NAMALWA (cell line): ENCODE measurements around the gene ZBED1.
"Not testable (repeated sequence)": the region's sequence is repeated elsewhere in the genome, so short reads cannot be mapped to it uniquely, and the experiment has no call there.

Source experiments
- DNase-seq: peaks from one replicate; pipeline ENCODE4 v3.0.0-alpha.2; 2015; ENCODE audit warnings: low spot score

The ZBED1 gene

DNA sequence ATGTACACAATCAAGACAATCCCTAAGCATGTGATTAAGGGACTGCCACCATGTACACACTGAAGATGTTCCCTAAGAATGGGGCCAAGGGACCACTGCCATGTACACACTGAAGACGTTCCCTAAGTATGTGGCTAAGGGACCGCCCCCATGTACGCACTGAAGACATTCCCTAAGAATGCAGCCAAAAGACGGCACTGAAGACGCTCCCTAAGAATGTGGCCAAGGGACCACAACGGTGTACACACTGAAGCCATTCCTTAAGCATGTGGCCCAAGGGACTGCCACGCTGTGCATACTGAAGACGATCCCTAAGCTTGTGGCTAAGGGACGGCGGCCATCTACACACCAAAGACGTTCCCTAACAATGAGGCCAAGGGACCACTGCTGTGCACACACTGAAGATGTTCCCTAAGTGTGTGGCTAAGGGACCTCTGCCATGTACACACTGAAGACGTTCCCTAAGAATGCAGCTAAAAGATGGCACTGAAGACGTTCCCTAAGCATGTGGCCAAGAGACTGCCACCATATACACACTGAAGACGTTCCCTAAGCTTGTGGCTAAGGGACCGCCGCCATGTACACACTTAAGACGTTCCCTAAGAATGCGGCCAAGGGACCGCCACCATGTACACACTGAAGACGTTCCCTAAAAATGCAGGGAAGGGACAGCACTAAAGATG lies 26.4 kb downstream of the ZBED1 start:
- no peak for DNase-seq

DNA sequence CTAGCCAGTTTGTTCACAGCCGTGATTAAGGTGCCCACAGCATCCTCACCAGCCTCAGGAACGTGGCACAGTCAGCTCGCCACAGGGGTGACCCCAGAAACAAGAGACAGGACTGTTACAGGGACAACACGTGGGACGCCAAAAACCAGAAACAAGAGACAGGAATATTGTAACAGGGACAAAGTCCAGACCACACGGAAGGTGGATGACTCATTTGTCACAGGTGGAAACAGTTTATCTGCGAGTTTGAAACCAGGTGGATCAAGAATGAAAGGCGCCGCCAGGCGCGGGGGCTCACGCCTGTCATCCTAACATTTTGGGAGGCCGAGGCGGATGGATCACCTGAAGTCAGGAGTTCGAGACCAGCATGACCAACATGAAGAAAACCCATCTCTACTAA lies 27.7 kb downstream of the ZBED1 start:
- DNase-seq = not testable (repeated sequence)

DNA sequence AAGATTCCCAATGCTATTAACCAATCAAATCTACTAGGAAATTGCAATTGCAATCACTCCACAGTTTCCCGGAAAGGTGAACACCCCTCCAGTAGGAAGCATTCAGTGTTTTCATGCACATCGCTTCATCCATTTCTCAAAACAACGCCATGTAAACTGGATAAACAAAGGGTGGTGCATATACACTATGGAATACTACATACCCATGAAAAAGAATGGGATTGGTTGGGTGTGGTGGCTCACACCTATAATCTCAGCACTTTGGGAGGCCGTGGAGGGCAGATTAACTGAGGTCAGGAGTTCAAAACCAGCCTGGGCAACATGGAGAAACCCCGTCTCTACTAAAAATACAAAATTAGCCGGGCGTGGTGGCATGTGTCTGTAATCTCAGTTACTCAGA lies 29.1 kb downstream of the ZBED1 start:
- DNase-seq = no peak

DNA sequence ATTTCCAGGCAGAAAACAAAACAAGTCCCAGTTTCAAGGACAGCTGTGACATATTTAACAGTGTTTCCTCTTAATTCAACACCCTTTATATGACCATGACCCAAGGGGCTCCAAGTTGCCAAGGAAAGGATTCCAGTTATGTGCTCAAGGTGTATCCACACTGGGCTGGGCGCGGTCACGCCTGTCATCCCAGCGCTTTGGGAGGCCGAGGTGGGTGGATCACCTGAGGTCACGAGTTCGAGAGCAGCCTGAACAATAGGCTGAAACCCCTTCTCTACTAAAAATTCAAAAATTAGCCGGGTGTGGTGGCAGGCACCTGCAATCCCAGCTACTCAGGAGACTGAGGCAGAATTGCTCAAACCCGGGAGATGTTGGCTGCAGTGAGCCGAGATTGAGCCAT lies 29.6 kb downstream of the ZBED1 start:
- not testable (repeated sequence) for DNase-seq

DNA sequence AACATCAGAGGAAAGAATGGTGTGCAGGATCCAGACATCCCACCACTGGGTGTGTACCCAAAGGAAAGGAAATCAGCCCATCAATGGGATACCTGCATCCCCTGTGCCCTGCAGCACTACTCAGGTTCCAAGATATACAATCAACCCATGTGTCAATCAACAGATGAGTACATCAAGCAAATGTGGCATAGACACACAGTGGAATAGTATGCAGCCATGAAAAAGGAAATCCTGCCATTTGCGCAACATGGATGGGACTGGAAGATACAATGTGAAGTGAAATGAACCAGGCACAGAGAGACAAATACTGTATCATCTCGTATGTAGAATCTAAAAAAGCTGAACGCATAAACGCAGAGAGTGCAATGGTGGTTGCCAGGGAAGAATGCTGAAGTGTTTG lies 30.9 kb downstream of the ZBED1 start:
- not testable (repeated sequence) for DNase-seq

DNA sequence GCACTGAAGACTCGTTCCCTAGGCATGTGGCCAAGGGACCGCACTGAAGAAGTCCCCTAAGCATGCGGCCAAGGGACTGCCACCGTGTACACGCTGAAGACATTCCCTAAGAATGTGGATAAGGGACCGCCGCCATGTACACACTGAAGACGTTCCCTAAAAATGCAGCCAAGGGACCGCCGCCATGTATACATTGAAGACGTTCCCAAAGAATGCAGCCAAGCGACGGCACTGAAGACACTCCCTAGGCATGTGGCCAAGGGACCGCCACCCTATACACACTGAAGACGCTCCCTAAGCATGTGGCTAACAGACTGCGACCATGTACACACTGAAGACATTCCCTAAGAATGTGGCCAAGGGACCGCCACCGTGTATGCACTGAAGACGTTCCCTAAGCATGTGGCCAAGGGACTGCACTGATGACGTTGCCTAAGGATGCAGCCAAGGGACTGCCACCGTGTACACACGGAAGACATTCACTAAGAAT lies 31.5 kb downstream of the ZBED1 start:
- DNase-seq = no peak

DNA sequence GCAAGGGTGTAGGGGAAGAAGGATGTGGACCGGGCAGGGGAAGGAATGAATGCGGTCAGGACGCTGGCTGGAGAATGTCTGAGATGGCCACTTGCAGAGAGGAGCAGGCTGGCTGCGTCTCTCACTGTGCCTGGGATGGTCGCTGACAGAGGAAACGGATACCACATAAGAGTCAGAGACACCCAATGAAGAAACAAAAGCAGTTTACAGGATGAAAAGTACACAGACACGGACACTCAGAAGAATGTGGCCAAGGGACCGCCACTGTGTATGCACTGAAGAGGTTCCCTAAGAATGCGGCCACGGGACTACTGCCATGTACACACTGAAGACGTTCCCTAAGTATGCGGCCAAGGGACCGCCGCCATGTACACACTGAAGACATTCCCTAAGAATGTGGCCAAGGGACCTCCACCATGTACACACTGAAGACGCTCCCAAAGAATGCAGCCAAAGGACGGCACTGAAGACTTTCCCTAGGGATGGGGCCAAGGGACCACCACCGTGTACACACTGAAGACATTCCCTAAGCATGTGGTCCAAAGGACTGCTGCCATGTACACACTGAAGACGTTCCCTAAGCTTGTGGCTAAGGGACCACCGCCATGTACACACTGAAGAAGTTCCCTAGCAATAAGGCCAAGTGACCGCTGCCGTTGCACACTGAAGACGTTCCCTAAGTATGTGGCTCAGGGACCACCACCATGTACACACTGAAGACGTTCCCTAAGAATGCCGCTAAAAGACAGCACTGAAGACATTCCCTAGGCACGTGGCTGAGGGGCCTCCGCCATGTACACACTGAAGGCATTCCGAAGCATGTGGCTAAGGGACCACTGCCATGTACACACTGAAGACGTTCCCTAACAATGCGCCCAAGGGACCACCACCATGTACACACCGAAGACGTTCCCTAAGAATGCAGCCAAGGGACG lies 32.2 kb downstream of the ZBED1 start:
- no peak for DNase-seq

DNA sequence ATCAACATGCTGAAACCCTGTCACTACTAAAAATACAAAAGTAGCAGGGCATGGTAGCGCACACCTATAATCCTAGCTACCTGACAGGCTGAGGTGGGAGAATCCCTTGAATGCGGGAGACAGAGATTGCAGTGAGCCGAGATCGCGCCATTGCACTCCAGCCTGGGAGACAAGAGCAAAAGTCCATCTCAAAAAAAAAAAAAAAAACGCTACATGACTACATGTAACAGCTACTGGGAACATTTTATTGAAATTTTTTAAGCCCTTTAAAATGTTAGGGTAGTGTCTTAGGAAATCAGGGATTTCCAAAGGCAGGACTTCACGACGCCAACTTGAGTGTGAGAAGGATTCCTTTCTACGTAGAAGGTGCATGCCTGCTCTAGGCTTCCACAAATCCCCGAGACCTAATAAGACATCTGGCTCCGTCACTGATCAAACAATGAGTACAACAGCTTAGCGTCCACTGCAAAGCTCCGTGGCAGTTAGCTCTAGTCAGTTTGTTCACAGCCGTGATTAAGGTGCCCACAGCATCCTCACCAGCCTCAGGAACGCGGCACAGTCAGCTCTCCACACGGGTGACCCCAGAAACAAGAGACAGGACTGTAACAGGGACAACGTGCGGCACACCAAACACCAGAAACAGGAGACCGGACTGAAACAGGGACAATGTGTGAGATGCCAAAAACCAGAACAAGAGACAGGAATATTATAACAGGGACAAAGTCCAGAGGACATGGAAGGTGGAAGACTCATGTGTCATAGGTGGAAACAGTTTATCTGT lies 33.7 kb downstream of the ZBED1 start:
- DNase-seq = no peak

DNA sequence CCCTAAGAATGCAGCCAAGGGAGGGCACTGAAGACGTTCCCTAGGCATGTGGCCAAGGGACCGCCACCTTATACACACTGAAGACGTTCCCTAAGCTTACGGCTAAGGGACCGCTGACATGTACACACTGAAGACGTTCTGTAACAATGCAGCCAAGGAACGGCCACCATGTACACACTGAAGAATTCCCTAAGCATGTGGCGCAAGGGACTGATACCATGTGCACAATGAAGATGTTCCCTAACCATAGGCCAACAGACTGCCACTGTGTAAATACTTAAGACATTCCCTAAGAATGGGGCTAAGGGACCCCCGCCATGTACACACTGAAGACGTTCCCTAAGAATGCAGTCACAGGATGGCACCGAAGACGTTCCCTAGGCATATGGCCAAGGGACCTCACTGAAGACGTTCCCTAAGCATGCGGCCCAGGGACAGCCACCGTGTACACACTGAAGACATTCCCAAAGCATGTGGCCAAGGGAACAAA lies 36.1 kb downstream of the ZBED1 start:
- no peak for DNase-seq

DNA sequence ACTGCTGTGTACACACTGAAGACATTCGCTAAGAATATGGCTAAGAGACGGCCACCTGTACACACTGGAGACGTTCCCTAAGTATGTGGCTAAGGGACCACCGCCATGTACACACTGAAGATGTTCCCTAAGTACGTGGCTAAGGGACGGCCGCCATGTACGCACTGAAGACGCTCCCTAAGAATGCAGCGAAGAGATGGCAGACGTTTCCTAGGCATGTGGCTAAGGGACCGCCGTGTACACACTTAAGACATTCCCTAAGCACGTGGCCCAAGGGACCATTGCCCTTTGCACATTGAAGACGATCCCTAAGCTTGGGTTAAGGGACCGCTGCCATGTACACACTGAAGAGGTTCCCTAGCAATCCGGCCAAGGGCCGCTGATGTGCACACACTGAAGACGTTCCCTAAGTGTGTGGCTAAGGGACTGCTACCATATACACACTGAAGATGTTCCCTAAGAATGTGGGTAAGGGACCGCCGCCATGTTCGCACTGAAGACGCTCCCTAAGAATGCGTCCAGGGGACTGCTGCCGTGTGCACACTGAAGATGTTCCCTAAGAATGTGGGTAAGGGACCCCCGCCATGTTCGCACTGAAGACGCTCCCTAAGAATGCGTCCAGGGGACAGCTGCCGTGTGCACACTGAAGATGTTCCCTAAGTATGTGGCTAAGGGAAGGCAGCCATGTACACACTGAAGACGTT lies 36.7 kb downstream of the ZBED1 start:
- no peak for DNase-seq

DNA sequence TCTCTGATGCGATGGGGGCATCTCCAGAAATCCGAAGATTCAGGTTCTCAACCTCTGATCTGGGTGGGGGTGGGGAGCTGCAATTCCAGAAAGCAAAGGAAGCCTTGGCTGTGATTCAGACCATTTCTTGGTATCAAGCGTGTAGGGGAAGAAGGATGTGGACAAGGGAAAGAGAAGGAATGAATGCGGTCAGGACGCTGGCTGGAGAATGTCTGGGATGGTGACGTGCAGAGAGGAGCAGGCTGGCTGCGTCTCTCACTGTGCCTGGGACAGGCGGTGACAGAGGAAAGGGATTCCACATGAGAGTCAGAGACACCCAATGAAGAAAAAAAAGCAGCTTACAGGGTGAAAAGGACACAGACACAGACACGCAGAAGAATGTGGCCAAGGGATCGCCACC lies 37.3 kb downstream of the ZBED1 start:
- not testable (repeated sequence) for DNase-seq

DNA sequence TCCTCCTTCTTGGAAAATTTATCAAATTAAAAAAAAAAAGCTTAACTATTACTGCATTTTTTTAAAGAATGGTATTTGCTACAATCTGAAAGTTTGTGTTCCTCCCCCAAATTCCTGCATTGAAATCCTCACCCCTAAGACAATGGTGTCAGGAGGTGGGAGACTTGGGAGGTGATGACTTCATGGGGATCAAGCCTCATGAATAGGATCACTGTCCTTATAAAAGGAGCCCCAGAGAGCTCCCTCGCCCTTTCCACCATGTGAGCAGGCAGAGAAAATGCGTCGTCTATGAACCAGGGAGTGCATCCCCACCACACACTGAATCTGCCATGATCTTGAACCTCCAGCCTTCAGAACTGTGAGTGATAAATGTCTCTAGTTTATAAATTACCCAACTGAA lies 38.0 kb downstream of the ZBED1 start:
- no peak for DNase-seq

DNA sequence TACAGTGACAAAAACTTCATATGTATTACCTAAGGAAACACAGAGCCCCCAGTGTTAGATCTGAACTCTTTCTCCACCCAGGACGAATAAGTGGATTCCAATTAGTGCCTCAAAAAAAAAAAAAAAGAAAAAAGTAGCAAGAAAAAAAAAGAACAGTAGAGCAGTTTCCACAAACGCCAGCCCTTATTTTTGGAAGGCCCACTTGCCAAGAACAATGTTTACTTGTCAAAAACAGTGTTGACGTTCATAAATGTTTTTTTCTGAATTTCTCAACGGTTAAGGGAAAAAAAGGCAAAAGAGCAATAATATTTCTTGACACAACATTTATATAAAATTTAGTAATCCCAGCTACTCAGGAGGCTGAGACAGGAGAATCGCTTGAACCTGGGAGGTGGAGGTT lies 38.7 kb downstream of the ZBED1 start:
- DNase-seq = no peak

DNA sequence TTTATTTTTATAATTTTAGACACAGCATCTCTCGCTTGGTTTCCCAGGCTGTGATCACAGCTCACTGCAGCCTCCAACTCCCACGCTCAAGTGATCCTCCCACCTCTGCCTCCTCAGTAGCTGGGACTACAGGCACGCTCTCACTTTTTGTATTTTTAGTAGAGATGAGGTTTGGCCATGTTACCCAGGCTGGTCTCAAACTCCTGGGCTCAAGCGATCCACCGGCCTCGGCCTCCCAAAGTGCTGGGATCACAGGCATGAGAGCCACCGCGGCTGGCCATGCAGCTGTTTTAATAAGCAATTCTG lies 39.1 kb downstream of the ZBED1 start:
- no peak for DNase-seq

DNA sequence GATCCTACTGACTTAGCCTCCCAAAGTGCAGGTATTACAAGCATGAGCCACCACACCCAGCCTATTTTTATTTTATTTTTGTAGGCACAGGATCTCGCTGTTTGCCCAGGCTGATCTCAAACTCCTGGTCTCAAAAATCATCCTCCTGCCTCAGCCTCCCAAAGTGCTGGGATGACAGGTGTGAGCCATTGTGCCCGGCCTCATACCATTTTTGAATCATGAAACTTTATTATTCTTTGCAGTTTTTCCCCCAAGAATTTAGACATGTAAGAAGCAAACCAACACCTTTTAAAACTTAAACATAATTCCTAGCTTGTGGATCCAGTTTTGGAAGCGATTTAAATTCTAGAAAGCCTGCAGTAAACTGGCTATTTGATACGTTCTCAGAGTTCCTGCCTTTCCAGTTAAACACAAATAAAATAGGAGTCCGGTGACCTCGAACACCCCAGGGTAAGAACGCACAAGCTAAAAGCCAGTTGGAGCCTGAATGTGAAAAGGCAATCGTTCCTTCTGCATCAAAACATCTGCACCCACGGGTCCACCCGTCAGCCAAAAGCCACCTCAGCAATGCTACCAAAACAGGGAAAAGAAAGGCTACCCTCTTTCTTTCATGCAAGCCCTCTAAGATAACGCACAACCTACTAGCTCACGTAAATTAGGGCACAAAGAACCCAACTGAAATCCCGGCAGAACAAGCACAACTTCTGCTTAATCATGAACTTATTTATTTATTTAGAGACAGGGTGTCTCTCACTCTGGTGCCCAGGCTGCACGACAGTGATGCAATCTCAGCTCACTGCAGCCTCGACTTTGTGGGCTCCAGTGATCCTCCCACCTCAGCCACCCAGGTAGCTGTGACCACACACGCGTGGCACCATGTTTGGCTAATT lies 39.7 kb downstream of the ZBED1 start:
- DNase-seq = not testable (repeated sequence)

DNA sequence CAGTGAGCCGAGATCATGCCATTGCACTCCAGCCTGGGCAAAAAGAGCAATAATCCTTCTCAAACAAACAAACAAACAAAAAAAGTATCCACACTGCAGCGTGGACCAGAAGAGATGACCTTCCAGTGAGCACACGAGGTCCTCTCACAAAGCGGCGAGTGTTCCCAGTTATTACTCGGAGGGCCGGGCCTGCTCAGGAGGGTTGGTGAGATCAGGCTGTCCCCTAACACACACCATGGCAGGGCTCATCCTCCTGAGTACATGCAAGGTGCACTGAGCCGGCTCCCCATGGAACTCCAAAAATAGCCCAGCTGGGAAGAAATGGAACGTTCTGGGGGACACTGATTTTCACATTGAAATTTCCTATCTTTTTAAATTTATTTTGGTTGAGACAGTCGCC lies 40.7 kb downstream of the ZBED1 start:
- DNase-seq = not testable (repeated sequence)

DNA sequence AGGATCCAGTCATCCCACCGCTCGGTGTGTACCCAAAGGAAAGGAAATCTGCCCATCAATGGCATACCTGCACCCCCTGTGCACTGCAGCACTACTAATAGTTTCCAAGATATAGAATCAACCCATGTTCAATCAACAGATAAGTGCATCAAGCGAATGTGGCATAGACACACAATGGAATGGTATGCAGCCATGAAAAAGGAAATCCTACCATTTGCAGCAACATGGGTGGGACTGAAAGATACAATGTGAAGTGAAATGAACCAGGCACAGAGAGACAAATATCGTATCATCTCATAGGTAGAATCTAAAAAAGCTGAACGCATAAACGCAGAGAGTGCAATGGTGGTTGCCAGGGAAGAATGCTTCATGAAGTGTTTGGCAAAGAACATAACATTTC lies 42.5 kb downstream of the ZBED1 start:
- DNase-seq = no peak

DNA sequence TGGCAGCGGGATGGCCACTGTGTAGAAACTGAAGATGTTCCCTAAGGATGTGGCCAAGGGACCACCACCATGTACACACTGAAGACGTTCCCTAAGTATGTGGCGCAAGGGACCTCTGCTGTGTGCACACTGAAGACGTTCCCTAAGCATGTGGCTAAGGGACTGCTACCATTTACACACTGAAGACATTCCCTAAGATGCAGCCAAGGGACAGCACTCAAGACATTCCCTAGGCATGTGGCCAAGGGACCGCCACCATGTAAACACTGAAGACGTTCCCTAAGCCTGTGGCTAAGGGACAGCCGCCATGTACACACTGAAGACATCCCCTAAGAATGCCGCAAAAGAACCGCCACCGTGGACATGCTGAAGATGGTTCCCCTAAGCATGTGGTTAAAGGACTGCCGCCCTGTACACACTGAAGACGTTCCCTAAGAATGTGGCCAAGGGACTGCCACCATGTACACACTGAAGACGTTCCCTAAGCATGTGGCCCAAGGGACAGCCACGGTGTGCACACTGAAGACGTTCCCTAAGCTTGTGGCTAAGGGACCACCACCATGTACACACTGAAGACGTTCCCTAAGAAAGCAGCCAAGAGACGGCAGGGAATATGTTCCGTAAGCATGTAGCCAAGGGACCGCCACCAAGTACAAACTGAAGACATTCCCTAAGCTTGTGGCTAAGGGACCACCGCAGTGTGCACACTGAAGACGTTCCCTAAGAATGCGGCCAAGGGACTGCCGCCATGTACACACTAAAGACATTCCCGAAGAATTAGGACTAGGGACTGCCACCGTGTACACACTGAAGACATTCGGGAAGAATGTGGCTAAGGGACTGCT lies 43.3 kb downstream of the ZBED1 start:
- DNase-seq = no peak

DNA sequence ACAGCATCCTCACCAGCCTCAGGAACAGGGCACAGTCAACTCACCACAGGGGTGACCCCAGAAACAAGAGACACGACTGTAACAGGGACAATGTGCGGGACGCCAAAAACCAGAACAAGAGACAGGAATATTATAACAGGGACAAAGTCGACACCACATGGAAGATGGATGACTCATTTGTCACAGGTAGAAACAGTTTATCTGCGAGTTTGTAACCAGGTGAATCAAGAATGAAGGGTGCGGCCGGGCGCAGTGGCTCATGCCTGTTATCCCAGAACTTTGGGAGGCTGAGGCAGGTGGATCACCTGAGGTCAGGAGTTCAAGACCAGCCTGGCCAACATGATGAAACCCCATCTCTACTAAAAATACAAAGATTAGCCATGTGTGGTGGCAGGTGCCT lies 44.7 kb downstream of the ZBED1 start:
- not testable (repeated sequence) for DNase-seq

DNA sequence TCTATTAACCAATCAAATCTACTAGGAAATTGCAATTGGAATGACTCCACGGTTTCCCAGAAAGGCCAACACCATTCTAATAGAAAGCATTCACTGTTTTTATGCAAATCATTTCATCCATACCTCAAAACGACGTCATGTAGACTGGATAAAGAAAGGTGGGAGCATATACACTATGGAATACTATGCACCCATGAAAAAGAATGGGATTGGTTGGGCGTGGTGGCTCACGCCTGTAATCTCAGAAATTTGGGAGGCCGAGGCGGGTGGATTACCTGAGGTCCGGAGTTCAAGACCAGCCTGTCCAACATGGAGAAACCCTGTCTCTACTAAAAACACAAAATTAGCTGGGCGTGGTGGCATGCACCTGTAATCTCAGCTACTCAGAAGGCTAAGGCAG lies 46.2 kb downstream of the ZBED1 start:
- DNase-seq = not testable (repeated sequence)
